Activated T-helper 1 cell treated with anti-CD3 and anti-CD28 coated beads, Interleukin-12 subunit alpha, Interleukin-12 subunit beta, Interleukin-2, Interleukin-4 antibody, amounts not matched to agents 30 ng/mL and 10 ng/mL and 1 ng/mL, durations not matched to agents 14 hours and 24 hours and 36 hours (primary cell): ENCODE results near the gene EIF2AK2. TPM values are rescaled to one million over a fixed set of nuclear protein-coding genes. Genes with fewer than 3 reads are reported as not detected.
A peak's percentile ranks its signal among the peaks of the same experiment; 100 is the strongest.
"Not testable (repeated sequence)": the region's sequence is repeated elsewhere in the genome, so short reads cannot be mapped to it uniquely, and the experiment has no call there.

ENCODE experiments used
- DNase-seq: peaks from one replicate; pipeline ENCODE4 v3.0.0; 2021; ENCODE audit warnings: low spot score
- H3K27ac Mint-ChIP-seq: one replicate; pipeline ENCODE4 v1.8.0; 2021; ENCODE audit warnings: mild to moderate bottlenecking, mixed read lengths
- H3K27me3 Mint-ChIP-seq: one replicate; pipeline ENCODE4 v1.8.0; 2022; ENCODE audit warnings: mild to moderate bottlenecking, moderate library complexity, mixed read lengths; ENCODE audit not compliant: insufficient read depth
- H3K36me3 Mint-ChIP-seq: one replicate; pipeline ENCODE4 v1.8.0; 2021; ENCODE audit warnings: low read depth, mixed read lengths
- H3K4me1 Mint-ChIP-seq: one replicate; pipeline ENCODE4 v1.8.0; 2021; ENCODE audit warnings: low read depth, mixed read lengths
- H3K4me3 Mint-ChIP-seq: one replicate; pipeline ENCODE4 v1.8.0; 2021; ENCODE audit warnings: mild to moderate bottlenecking, moderate library complexity, mixed read lengths
- H3K9me3 Mint-ChIP-seq: one replicate; pipeline ENCODE4 v1.8.0; 2021; ENCODE audit warnings: mixed read lengths
- intact Hi-C: fragments of 100-400 bp; cut with micrococcal nuclease; formaldehyde crosslinking; loops from one replicate; pipeline ENCODE4 v1.15.1; 2024
- total RNA-seq: library from RNA; stranded (reverse); gene quantifications from 2 replicates; pipeline ENCODE4 v1.2.3, GENCODE V29; 2022

Gene EIF2AK2
- total RNA-seq = 40.5 and 41.9 TPM in 2 replicates

DNA sequence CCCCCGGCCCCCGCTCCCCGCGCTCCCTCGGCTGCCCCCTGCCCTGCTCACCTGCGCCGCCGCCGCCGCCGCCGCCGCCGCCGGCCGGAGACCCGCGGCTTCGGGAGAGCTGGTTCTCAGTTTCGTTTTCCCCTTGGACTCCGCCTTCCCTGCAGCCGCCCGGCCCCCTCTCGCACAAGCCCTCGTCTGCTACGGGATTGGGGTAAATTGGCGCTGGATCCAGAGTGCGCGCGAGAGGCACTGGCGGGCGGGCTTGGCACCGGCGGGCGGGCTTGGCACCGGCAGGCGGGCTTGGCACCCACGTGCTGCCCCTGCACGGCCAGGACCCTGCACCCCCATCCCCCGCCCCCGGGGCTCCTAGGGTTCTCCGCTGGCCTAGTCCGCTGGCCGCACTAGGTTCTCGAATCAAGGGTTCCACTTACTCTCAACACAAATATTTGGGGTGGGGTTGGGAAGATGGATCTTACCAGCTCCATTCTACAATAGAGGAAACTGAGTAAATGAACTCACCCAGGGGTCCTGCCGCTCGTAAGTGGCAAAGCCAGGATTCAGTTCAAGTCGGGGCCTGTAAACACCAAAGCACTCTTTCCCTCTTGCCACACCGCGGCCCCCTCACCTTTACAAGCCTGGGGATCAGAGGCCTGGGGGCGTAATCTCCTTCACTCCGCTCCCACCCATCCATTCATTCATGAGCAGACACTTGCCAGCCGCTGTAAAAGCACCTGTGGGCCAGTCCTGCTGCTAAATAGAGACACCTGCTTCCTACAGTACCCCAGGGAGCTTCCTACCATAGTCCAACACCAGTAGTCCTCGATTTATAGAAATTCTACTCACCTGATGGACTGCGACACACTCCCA is at the start of gene EIF2AK2:
Gene EIF2AK2, minus strand, starts transcription at position 124 of the 858 bp plus-strand sequence. CDS start 9,174 bp downstream, outside the sequence.
- DNase-seq = peak; percentile 84
- Mint-ChIP-seq H3K4me3 (peak within 1 kb of the TSS; percentile 89), H3K27me3 (no peaks in the 10 kb centered on the region), H3K27ac (peak within 1 kb of the TSS; percentile 93), H3K9me3 (no peaks in the 10 kb centered on the region), H3K36me3 (peaks cover 23% of the 10 kb centered on the region), H3K4me1 (peaks cover 46% of the 10 kb centered on the region)
- intact Hi-C loops = loop anchor here (1.0 to 5.0 kb wide), 6 partner anchors 8 to 190 kb away; partner anchors contain the start of genes CEBPZ, CEBPZOS, GPATCH11 and HEATR5B

DNA sequence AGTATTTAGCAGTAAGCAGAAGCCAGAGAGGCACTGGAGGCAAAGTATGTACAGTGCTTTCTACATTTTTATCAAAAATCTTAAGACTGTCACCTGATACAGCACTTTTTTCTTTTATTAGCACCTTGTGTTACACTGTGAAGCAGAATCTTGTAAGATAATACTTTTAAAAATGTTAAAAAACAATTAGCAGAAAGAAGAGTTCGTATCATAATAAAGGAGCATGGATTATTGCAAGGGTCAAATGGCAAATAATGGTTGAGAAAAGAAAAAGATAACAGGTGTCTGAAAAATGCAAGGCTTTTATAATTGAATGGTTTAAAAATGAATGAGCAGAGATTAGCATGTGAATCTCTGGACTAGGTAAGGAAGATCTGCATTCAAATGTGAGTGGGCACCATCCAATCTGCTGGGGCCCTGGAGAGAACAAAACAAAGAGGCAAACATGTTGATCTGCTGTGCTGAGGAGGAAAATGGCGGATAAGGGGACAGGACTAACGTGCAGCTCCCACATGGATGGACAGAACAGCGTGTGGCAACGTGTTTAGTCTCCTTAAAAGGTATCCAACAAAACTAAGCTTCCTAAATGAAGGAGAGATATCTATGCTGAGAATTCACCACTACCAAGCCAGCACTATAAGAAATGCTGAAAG is 49.0 kb upstream of the EIF2AK2 start:
- Mint-ChIP-seq H3K4me1 (peaks cover 40% of the 10 kb centered on the region), H3K36me3 (peaks cover 85% of the 10 kb centered on the region), H3K4me3 (no peak overlapping the region), H3K9me3 (peaks cover 51% of the 10 kb centered on the region), H3K27me3 (no peaks in the 10 kb centered on the region), H3K27ac (no peak overlapping the region)
- intact Hi-C loops = no loop called here
- no peak for DNase-seq

DNA sequence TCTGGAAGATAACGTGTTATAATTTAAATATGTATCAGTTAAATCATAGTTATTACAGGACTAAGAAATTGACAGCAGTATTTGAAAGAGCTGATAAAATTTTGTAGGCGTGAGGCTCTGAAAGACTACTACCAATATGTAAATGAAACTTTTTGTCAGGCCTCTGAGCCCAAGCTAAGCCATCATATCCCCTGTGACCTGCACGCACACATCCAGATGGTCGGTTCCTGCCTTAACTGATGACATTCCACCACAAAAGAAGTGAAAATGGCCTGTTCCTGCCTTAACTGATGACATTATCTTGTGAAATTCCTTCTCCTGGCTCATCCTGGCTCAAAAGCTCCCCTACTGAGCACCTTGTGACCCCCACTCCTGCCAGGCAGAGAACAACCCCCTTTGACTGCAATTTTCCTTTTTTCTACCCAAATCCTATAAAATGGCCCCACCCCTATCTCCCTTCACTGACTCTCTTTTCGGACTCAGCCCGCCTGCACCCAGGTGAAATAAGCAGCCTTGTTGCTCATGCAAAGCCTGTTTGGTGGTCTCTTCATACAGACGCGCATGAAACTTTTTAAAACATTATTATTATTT is 48.4 kb upstream of the EIF2AK2 start:
- H3K27ac Mint-ChIP-seq, DNase-seq, H3K4me3 Mint-ChIP-seq, intact Hi-C loops, H3K27me3 Mint-ChIP-seq: not testable (repeated sequence)
- Mint-ChIP-seq H3K4me1 (peaks cover 47% of the 10 kb centered on the region), H3K9me3 (peaks cover 51% of the 10 kb centered on the region), H3K36me3 (peaks cover 87% of the 10 kb centered on the region)

DNA sequence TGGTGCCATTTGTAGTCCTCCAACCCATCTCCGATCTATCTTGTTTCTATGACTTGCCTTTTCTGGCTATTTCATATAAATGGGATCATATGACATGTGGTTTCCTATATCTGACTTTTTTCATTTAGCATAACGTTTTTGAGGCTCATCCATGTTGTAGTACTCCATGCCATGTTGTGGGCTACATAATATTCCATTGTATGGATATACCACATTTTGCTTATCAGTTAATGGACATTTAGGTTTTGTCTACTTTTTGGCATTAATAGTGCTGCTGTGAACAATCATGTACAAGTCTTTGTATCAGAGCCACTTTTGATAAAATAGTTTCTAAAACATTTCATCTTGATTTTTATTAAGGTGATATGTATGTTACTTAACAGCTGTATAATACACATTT is 46.9 kb upstream of the EIF2AK2 start:
- Mint-ChIP-seq H3K36me3 (peaks cover 81% of the 10 kb centered on the region), H3K4me1 (peaks cover 58% of the 10 kb centered on the region)
- intact Hi-C loops = no loop called here

DNA sequence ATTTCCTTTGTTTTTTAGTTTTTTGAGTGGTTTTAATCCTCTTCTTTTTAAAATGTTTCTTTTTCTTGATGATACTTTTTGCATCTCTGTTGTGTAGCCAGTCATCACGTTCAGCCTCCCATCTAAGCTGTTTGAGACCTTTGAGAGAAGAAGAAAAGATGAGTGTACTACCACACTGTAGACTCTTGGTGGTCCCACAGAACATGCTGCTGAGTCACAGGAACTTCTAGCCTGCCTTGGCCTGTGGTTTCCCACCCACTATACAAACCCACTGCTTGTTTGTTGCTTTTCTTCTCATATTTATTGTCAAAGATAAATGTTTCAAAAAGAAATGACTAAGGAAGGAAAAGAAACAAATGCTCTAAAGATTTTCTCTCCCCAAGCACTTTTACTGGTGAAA is 45.0 kb upstream of the EIF2AK2 start:
- no peak for DNase-seq
- H3K27me3 Mint-ChIP-seq = no peaks in the 10 kb centered on the region
- peak overlapping the region; percentile 75 for H3K27ac Mint-ChIP-seq
- peak overlapping the region; percentile 53 for H3K4me3 Mint-ChIP-seq
- H3K36me3 Mint-ChIP-seq = peaks cover 66% of the 10 kb centered on the region
- peaks cover 21% of the 10 kb centered on the region for H3K9me3 Mint-ChIP-seq
- H3K4me1 Mint-ChIP-seq = peaks cover 51% of the 10 kb centered on the region
- intact Hi-C loops = loop anchor here (1.0 kb wide), 1 partner anchor 30 kb away; the partner anchor contains the start of genes CEBPZ and NDUFAF7

More for the DNA sequence above, 46.9 kb upstream of the EIF2AK2 start:
- Mint-ChIP-seq H3K9me3 (peaks cover 40% of the 10 kb centered on the region), H3K4me3 (no peak overlapping the region), H3K27me3 (no peaks in the 10 kb centered on the region), H3K27ac (no peak overlapping the region)
- no peak for DNase-seq

DNA sequence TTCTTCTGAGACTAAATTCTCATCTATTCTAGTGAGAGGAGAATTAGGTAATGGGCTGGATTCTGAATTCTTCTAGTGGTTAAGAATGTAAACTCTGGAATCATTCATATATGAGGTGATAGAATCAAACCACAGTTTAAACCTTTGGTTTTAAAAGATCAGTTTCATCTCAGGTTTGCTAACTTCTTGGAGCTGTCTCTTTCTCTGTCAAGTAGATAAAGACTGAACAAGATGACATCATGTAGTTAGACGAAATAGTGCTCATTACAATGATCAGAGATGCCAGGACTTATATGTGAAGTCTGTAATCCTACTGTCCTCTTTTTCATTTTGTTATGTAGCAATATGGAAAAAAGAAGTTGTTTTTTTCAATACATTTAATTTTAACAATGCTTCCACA is 44.4 kb upstream of the EIF2AK2 start:
- intact Hi-C loops = loop anchor here (1.0 kb wide), 1 partner anchor 30 kb away; the partner anchor contains the start of genes CEBPZ and NDUFAF7
- Mint-ChIP-seq H3K27ac (peak overlapping the region; percentile 44), H3K36me3 (peaks cover 63% of the 10 kb centered on the region), H3K27me3 (no peaks in the 10 kb centered on the region), H3K4me3 (no peak overlapping the region), H3K4me1 (peaks cover 52% of the 10 kb centered on the region), H3K9me3 (peaks cover 16% of the 10 kb centered on the region)
- DNase-seq = no peak

DNA sequence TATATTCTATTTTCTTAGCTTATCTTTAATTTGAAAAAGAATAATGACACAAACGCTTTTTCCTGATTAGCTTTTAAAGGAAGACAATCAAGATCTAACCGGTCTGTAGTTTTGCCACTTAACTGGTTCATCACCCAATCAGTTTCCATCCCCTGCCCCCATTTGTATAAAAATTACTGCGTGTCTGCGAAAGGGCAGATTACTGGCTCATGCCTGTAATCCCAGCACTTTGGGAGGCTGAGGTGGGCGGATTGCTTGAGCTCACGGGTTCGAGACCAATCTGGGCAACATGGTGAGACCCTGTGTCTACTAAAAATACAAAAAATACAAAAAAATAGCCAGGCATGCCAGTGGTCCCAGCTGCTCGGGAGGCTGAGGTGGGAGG is 41.9 kb upstream of the EIF2AK2 start:
- intact Hi-C loops = no loop called here
- Mint-ChIP-seq H3K4me3 (peak overlapping the region; percentile 37), H3K9me3 (peaks cover 3% of the 10 kb centered on the region), H3K36me3 (peaks cover 40% of the 10 kb centered on the region), H3K27me3 (no peaks in the 10 kb centered on the region), H3K4me1 (peaks cover 51% of the 10 kb centered on the region), H3K27ac (no peak overlapping the region)
- DNase-seq = no peak

DNA sequence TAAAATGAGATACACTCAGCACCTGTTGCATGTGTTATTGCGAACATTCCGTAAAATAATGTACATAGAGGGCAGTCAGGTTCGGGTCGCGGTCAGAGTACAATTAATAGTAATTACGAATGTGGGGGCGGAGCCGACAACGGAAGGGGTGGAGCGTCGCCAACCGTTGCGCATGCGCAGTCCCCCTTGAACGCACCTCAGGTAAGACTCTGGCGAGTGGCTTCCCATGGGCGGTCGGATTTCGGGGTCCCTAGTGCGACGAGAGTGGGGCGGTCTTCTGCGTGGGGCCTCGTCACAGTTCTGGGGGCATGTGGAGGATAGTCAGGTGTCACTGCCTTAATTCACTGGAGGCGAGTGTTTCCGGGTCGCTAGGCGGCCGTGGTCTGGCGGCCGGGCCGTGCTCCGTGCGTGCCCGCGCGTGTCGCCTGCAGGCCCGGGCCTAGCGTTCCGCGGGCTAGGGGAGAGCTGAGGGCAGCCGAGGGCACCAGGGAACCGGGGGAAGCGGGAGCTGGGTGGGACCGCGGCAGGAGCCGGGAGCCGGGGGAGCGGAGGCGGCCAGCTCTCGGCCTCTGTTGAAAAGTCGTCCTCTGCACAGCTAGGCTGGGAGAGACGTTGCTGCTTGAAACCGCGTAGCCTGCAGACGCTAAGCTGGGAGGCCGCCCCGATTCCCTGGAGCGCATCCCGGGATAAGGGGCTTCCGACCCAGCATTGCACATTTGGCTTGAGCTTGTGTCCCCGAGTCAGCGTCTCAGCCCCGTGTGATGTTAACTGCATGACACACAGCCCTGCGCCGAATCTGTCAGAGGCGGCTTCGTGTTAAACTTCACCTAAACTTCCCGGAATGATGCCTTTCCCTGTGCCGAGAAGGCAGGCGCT is 39.8 kb upstream of the EIF2AK2 start, which contains the start of gene CEBPZOS:
Gene CEBPZOS, plus strand, starts transcription at position 177 of the 876 bp plus-strand sequence. CDS start 3,209 bp downstream, outside the sequence.
- Mint-ChIP-seq H3K27ac (peak within 1 kb of the TSS; percentile 100), H3K27me3 (no peaks in the 10 kb centered on the region)
- intact Hi-C loops = loop anchor here (1.0 to 2.0 kb wide), 3 partner anchors 35 to 112 kb away; partner anchors contain the start of genes CEBPZ, EIF2AK2, GPATCH11 and HEATR5B

DNA sequence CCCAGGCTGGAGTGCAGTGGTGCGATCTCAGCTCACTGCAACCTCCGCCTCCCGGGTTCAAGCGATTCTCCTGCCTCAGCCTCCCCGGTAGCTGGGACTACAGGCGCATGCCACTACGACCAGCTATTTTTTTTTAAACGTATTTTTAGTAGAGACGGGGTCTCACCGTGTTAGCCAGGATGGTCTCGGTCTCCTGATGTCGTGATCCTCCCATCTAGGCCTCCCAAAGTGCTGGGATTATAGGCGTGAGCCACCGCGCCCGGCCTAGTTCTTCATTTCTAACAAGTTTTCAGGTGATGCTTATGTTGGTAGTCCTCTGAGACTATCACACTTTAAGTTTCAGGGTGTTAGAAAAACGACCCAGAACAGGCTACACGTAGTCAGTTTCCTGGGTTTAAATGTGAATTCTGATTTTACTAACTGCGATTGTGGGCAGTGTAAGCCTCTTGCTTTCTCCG is 39.1 kb upstream of the EIF2AK2 start:
- not testable (repeated sequence) for H3K9me3 Mint-ChIP-seq, DNase-seq, H3K27me3 Mint-ChIP-seq
- Mint-ChIP-seq H3K36me3 (peaks cover 24% of the 10 kb centered on the region), H3K4me3 (peak overlapping the region; percentile 99), H3K27ac (peak overlapping the region; percentile 100), H3K4me1 (peaks cover 35% of the 10 kb centered on the region)
- intact Hi-C loops = loop anchor here (1.0 to 2.0 kb wide), 3 partner anchors 35 to 111 kb away; partner anchors contain the start of genes CEBPZ, EIF2AK2, GPATCH11 and HEATR5B

More for the DNA sequence above, 39.8 kb upstream of the EIF2AK2 start, which contains the start of gene CEBPZOS:
- Mint-ChIP-seq H3K4me3 (peak within 1 kb of the TSS; percentile 99), H3K9me3 (no peaks in the 10 kb centered on the region), H3K4me1 (peaks cover 41% of the 10 kb centered on the region), H3K36me3 (peaks cover 29% of the 10 kb centered on the region)
- DNase-seq = peak; percentile 80

DNA sequence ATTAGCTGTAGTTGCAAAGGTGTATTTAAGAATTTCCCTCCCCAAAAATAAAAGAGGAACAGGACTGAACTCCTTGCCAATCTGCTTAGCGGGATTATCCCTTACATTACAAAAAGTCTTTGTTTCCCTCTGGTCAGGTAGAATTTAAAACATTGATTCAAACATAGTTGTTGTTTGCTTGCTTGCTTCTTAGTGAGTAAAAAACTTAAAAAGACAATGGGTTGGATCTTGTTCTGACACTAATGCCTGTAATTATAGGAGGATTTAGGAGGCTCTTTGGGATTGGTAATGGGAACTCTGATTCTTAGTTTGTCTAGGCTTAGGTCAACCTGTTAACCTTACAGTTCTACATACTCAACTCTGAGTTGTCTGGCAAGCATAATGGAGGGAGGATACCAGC is 35.8 kb upstream of the EIF2AK2 start:
- intact Hi-C loops = no loop called here
- no peak for DNase-seq
- Mint-ChIP-seq H3K4me3 (no peak overlapping the region), H3K36me3 (peaks cover 7% of the 10 kb centered on the region), H3K27ac (no peak overlapping the region), H3K27me3 (peaks cover 10% of the 10 kb centered on the region), H3K4me1 (peaks cover 30% of the 10 kb centered on the region), H3K9me3 (no peaks in the 10 kb centered on the region)

DNA sequence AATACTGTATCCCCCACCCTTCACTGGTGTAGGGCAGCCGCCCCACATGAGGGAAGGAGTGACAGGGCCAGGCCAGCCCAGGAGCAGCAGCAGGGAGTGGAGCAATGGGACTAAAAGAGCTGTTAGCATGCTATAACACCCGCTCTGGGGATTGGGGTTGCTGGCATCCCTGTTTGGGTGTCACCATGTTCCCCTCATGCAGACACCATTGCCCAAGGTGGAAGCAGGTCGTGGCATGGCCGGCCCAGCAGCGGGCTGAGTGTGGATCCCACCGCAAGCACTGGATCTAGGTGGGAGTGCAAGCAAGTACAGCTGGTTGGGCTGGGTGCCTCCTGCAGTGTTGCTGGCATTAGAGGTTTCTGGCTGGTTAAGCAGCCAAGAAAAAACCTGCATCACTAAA is 35.0 kb upstream of the EIF2AK2 start:
- H3K27ac Mint-ChIP-seq = no peak overlapping the region
- peaks cover 10% of the 10 kb centered on the region for H3K27me3 Mint-ChIP-seq
- DNase-seq = no peak
- peaks cover 3% of the 10 kb centered on the region for H3K36me3 Mint-ChIP-seq
- intact Hi-C loops = no loop called here
- no peak overlapping the region for H3K4me3 Mint-ChIP-seq
- H3K9me3 Mint-ChIP-seq = no peaks in the 10 kb centered on the region
- peaks cover 25% of the 10 kb centered on the region for H3K4me1 Mint-ChIP-seq
